ENCODE data around the gene PCK1. TPM values are rescaled to one million over a fixed set of nuclear protein-coding genes. Genes with fewer than 3 reads are reported as not detected.

The PCK1 gene
- total RNA-seq, 1 experiment from 2014 or later, result not detected

GRCh38 chr20:57536771-57537724 is 23.9 kb upstream of the PCK1 start:
- Histone ChIP-seq H4K20me1 (ENCODE audit: control insufficient read depth, insufficient read depth, insufficient read length) (no peaks in the 10 kb centered on the region), H3K4ac (ENCODE audit: low read depth, low read length) (no peak overlapping the region), H2BK20ac (ENCODE audit: low read depth, low read length, poor library complexity, severe bottlenecking) (no peak overlapping the region), H3K18ac (ENCODE audit: insufficient read length, low read depth, low read length) (no peak overlapping the region), H3K4me2 (ENCODE audit: insufficient read depth, insufficient read length, low read length) (no peak overlapping the region), H2BK15ac (ENCODE audit: low read depth, low read length) (no peak overlapping the region), H2BK120ac (ENCODE audit: low read depth, low read length, poor library complexity, severe bottlenecking) (no peak overlapping the region), H3K56ac (ENCODE audit: insufficient read length, low read depth, low read length) (no peak overlapping the region), H3T11ph (ENCODE audit: low read length) (no peak overlapping the region), H2AFZ (ENCODE audit: low read length) (no peak overlapping the region), H4K5ac (ENCODE audit: insufficient read length, low read depth, low read length) (no peak overlapping the region), H3K9me3 (ENCODE audit: control insufficient read depth, low read depth, low read length) (peaks cover 12% of the 10 kb centered on the region), H3K23ac (ENCODE audit: insufficient read length, low read depth, low read length) (no peak overlapping the region), H2AK5ac (ENCODE audit: insufficient read length, low read length) (no peak overlapping the region), H4K91ac (ENCODE audit: insufficient read length, low read depth, low read length) (no peak overlapping the region), H3K23me2 (ENCODE audit: insufficient read length, low read depth, low read length, poor library complexity, severe bottlenecking) (no peaks in the 10 kb centered on the region), H2BK12ac (ENCODE audit: insufficient read length, low read depth, low read length) (no peak overlapping the region), H2BK5ac (ENCODE audit: insufficient read length, low read length) (no peak overlapping the region), H3K27ac (ENCODE audit: insufficient read length, low read depth, low read length) (no peak overlapping the region), H3K14ac (ENCODE audit: insufficient read depth, low read length) (no peak overlapping the region), H4K8ac (replicated peaks; ENCODE audit: insufficient read length, low read depth, low read length) (no peak overlapping the region), H3K9ac (ENCODE audit: extremely low read depth, insufficient read length, low read length) (no peak overlapping the region), H3K27me3 (ENCODE audit: insufficient read depth, low read length) (no peaks in the 10 kb centered on the region), H3K79me2 (ENCODE audit: insufficient read depth, low read length) (no peaks in the 10 kb centered on the region), H3K79me1 (ENCODE audit: insufficient read depth, low read depth, low read length, poor library complexity, severe bottlenecking) (no peaks in the 10 kb centered on the region), H3K4me1 (ENCODE audit: insufficient read depth, low read length) (no peaks in the 10 kb centered on the region)
- H3K36me3 Mint-ChIP-seq (ENCODE audit: insufficient read depth in 1 of 3, low read depth in 3 of 3), result peaks cover 14 to 29% (median 14%) of the 10 kb centered on the region in 3 experiments
- WGBS (ENCODE audit: extremely low coverage, insufficient read length, low lambda C conversion rate), result no CpG with 5 or more reads among the region's 4 CpGs
- peaks cover 55% of the 10 kb centered on the region for H3K27me3 Mint-ChIP-seq (ENCODE audit: low read depth)
- H3K27ac Mint-ChIP-seq, result no peak overlapping the region
- no peak overlapping the region for H3K4me3 Mint-ChIP-seq
- no peak for DNase-seq
- H3K4me1 Mint-ChIP-seq, result peaks cover 5 to 11% of the 10 kb centered on the region in 2 experiments; a peak in 3 of 4 replicates
- H3K9me3 Mint-ChIP-seq, result peaks cover 42 to 50% of the 10 kb centered on the region in 2 experiments
- no peak for TF ChIP-seq CTCF (conservative IDR thresholded peaks at IDR 0.05)

All from H9 (cell line).